OCI-LY7 (cell line): Measurements from ENCODE around the gene EIF4E1B. TPM values are rescaled to one million over a fixed set of nuclear protein-coding genes. Genes with fewer than 3 reads are reported as not detected.

Experiments used
- BruUV-seq: library from RNA; stranded (reverse); fragments of 400-500 nt; replicated peaks from 2 replicates; lab custom pipeline; 2021; lab: Mats Ljungman, UMichigan
- CTCF ChIA-PET: fragments of 300-600 bp; sonication (Branson Sonifier 250); formaldehyde crosslinking; loops from one replicate; lab custom pipeline; 2022; ENCODE audit warnings: antibody characterized with exemption; ENCODE audit not compliant: unreplicated experiment; lab: Charles Lee
- POLR2A ChIA-PET: fragments of 300-600 bp; sonication (Branson Sonifier 250); formaldehyde crosslinking; loops from one replicate; lab custom pipeline; 2022; ENCODE audit warnings: antibody characterized with exemption; lab: Charles Lee
- DNase-seq: peaks from one replicate; pipeline ENCODE4 v3.0.0-alpha.2; 2015; ENCODE audit warnings: low spot score
- H2AFZ ChIP-seq: fragments of 200-600 bp; sonication (generic), shearing (Covaris generic); 2 replicates; pipeline ENCODE4 v1.6.1; 2014; ENCODE audit warnings: mild to moderate bottlenecking, antibody characterized with exemption, low read length, moderate library complexity
- H3K27ac ChIP-seq: fragments of 200-600 bp; sonication (generic); 2 replicates; pipeline ENCODE4 v1.5.1; 2014; ENCODE audit warnings: mixed run types, low read depth, mild to moderate bottlenecking, moderate library complexity, low read length, inconsistent platforms; ENCODE audit not compliant: poor library complexity, severe bottlenecking
- H3K36me3 ChIP-seq: fragments of 200-600 bp; sonication (generic); 2 replicates; pipeline ENCODE4 v1.6.1; 2014; ENCODE audit warnings: mild to moderate bottlenecking, antibody characterized with exemption, low read length, moderate library complexity, mixed read lengths; ENCODE audit not compliant: insufficient read depth
- H3K4me1 ChIP-seq: fragments of 200-600 bp; sonication (generic); 2 replicates; pipeline ENCODE4 v1.5.1; 2014; ENCODE audit warnings: mild to moderate bottlenecking, low read length; ENCODE audit not compliant: insufficient read depth, poor library complexity, severe bottlenecking
- H3K4me2 ChIP-seq: fragments of 200-600 bp; sonication (generic); 2 replicates; pipeline ENCODE4 v1.6.1; 2014; ENCODE audit warnings: mild to moderate bottlenecking, low read length
- H3K4me3 ChIP-seq: fragments of 200-600 bp; sonication (generic); 2 replicates; pipeline ENCODE4 v1.5.1; 2014; ENCODE audit warnings: mild to moderate bottlenecking, low read depth, low read length; ENCODE audit not compliant: poor library complexity, severe bottlenecking
- H3K79me2 ChIP-seq: fragments of 200-600 bp; sonication (generic); 2 replicates; pipeline ENCODE4 v1.6.1; 2016; ENCODE audit warnings: low read depth, mild to moderate bottlenecking, low read length, moderate library complexity, mixed read lengths; ENCODE audit not compliant: insufficient read depth
- H3K9me2 ChIP-seq: fragments of 200-600 bp; sonication (generic); 2 replicates; pipeline ENCODE4 v1.6.1; 2016; ENCODE audit warnings: mild to moderate bottlenecking, low read length, mixed read lengths; ENCODE audit not compliant: insufficient read depth
- H3K9me3 ChIP-seq: fragments of 200-600 bp; sonication (generic); 2 replicates; pipeline ENCODE4 v1.6.1; 2014; ENCODE audit warnings: mild to moderate bottlenecking, mixed run types, low read length, mixed read lengths
- H4K20me1 ChIP-seq: fragments of 200-600 bp; sonication (generic); 2 replicates; pipeline ENCODE4 v1.6.1; 2014; ENCODE audit warnings: mild to moderate bottlenecking, antibody characterized with exemption, low read length, moderate library complexity, mixed read lengths; ENCODE audit not compliant: insufficient read depth
- CTCF ChIP-seq: fragments of 200-600 bp; sonication (generic); conservative IDR thresholded peaks from 2 replicates; pipeline ENCODE4 v1.5.1; 2014; ENCODE audit warnings: mild to moderate bottlenecking, antibody characterized with exemption, low read length, moderate library complexity, mixed read lengths
- EZH2phosphoT487 ChIP-seq: fragments of 200-600 bp; sonication (generic); IDR thresholded peaks from 2 replicates; pipeline ENCODE4 v1.6.1; 2018; ENCODE audit warnings: low read depth, borderline replicate concordance, mild to moderate bottlenecking, mixed run types, antibody characterized with exemption, low read length, moderate library complexity, mixed read lengths
- intact Hi-C: fragments of 100-400 bp; cut with micrococcal nuclease; formaldehyde crosslinking; loops from one replicate; pipeline ENCODE4 v1.10.0; 2022; ENCODE audit not compliant: unreplicated experiment
- total RNA-seq, 2 experiments: library from RNA; depleted of rRNA in 1 of 2; stranded (reverse); fragments of >200 nt in 1 of 2; shearing (Covaris generic) in 1 of 2; gene quantifications; 2 replicates each; pipeline ENCODE4 v1.2.3, GENCODE V29; 2014 to 2022

The EIF4E1B gene
- total RNA-seq, 2 experiments from 2014 or later: 0.16 to 2.4 TPM

GRCh38 chr5:176659860-176660461 lies 29.5 kb downstream of the EIF4E1B start:
- no peak overlapping the region for H3K27ac ChIP-seq
- no peaks in the 10 kb centered on the region for H4K20me1 ChIP-seq
- no peak overlapping the region for H3K4me3 ChIP-seq
- no peaks in the 10 kb centered on the region for H3K9me3 ChIP-seq
- ChIA-PET CTCF (interaction anchor here (0.7 to 2.0 kb wide), 14 partner anchors 9 to 454 kb away, joined by 3 to 11 read pairs (median 3); partner anchors contain the start of genes EIF4E1B, SNCB, TSPAN17 and ZNF346), POLR2A (interaction anchor here (0.6 to 1.1 kb wide), 4 partner anchors 27 to 412 kb away, joined by 3 to 5 read pairs (median 3); no protein-coding TSS in a partner anchor)
- H3K4me1 ChIP-seq: peaks cover 5% of the 10 kb centered on the region
- BruUV-seq: no TSS peak
- no peaks in the 10 kb centered on the region for H3K36me3 ChIP-seq
- H3K79me2 ChIP-seq: no peaks in the 10 kb centered on the region
- H3K4me2 ChIP-seq: no peak overlapping the region
- no peak for DNase-seq
- intact Hi-C loops: loop anchor here (1.0 to 10.0 kb wide), 3 partner anchors 299 to 452 kb away; partner anchors contain the start of gene FGFR4
- no peaks in the 10 kb centered on the region for H3K9me2 ChIP-seq
- no peak for TF ChIP-seq EZH2phosphoT487
- TF ChIP-seq CTCF: no peak
- no peak overlapping the region for H2AFZ ChIP-seq

GRCh38 chr5:176660530-176660859 lies 30.0 kb downstream of the EIF4E1B start:
- no peak for TF ChIP-seq EZH2phosphoT487
- Histone ChIP-seq H3K36me3 (no peaks in the 10 kb centered on the region), H2AFZ (no peak overlapping the region), H3K79me2 (no peaks in the 10 kb centered on the region), H3K4me2 (no peak overlapping the region), H3K9me3 (no peaks in the 10 kb centered on the region), H3K27ac (no peak overlapping the region), H3K9me2 (no peaks in the 10 kb centered on the region), H3K4me3 (no peak overlapping the region), H4K20me1 (no peaks in the 10 kb centered on the region), H3K4me1 (peaks cover 5% of the 10 kb centered on the region)
- POLR2A ChIA-PET: interaction anchor here (0.5 to 1.1 kb wide), 8 partner anchors 14 to 460 kb away, joined by 3 to 6 read pairs (median 4); no protein-coding TSS in a partner anchor
- no peak for DNase-seq
- no TSS peak for BruUV-seq
- intact Hi-C loops: loop anchor here (1.0 to 10.0 kb wide), 3 partner anchors 298 to 452 kb away; partner anchors contain the start of gene FGFR4
- CTCF ChIA-PET: interaction anchor here (0.6 to 2.0 kb wide), 15 partner anchors 9 to 453 kb away, joined by 3 to 11 read pairs (median 3); partner anchors contain the start of genes EIF4E1B, SNCB, TSPAN17 and ZNF346

- CTCF ChIA-PET: interaction anchor here (0.6 to 2.0 kb wide), 16 partner anchors 10 to 453 kb away, joined by 3 to 11 read pairs (median 3); partner anchors contain the start of genes EIF4E1B, SNCB, TSPAN17 and ZNF346
- no peak overlapping the region for H3K27ac ChIP-seq
- intact Hi-C loops: loop anchor here (1.0 to 10.0 kb wide), 3 partner anchors 298 to 451 kb away; partner anchors contain the start of gene FGFR4
- BruUV-seq: no TSS peak
- TF ChIP-seq EZH2phosphoT487 (no peak), CTCF (peak; percentile 94)
- no peak overlapping the region for H3K4me3 ChIP-seq
- no peaks in the 10 kb centered on the region for H3K36me3 ChIP-seq
- no peak overlapping the region for H2AFZ ChIP-seq
- H3K9me2 ChIP-seq: no peaks in the 10 kb centered on the region
- H3K4me1 ChIP-seq: peaks cover 5% of the 10 kb centered on the region
- H3K4me2 ChIP-seq: no peak overlapping the region
- POLR2A ChIA-PET: interaction anchor here (0.5 to 1.1 kb wide), 6 partner anchors 14 to 460 kb away, joined by 3 to 6 read pairs (median 4); no protein-coding TSS in a partner anchor
- no peaks in the 10 kb centered on the region for H3K9me3 ChIP-seq
- no peaks in the 10 kb centered on the region for H4K20me1 ChIP-seq
- no peaks in the 10 kb centered on the region for H3K79me2 ChIP-seq
- DNase-seq: peak; percentile 86
Observed at GRCh38 chr5:176660860-176661641, 30.6 kb downstream of the EIF4E1B start.
